Measurements from ENCODE around the gene KRT23.

Gene KRT23

GRCh38 chr17:40926341-40926740 lies 11.1 kb downstream of the KRT23 start:
- no peak for TF ChIP-seq ZNF24 (tag by site-specific recombination; IDR thresholded peaks at IDR 0.05)
- no peak for TF ChIP-seq ZNF701 (tag by site-specific recombination; IDR thresholded peaks at IDR 0.05)
- no peak for TF ChIP-seq ZNF18 (tag by site-specific recombination; IDR thresholded peaks at IDR 0.05)
- TF ChIP-seq HIC1 (tag by site-specific recombination; IDR thresholded peaks at IDR 0.05) = no peak
- no peak for TF ChIP-seq ZNF792 (tag by site-specific recombination; IDR thresholded peaks at IDR 0.05)
- TF ChIP-seq ZNF335 (tag by site-specific recombination; conservative IDR thresholded peaks at IDR 0.05) = no peak
- TF ChIP-seq PRDM6 (tag by site-specific recombination; IDR thresholded peaks at IDR 0.05) = no peak
- no peak for TF ChIP-seq ZNF843 (tag by site-specific recombination; IDR thresholded peaks at IDR 0.05)
- TF ChIP-seq ZNF704 (tag by site-specific recombination; IDR thresholded peaks at IDR 0.05) = no peak
- no peak for TF ChIP-seq ZNF521 (tag by site-specific recombination; IDR thresholded peaks at IDR 0.05)
- no peak for TF ChIP-seq ZNF214 (tag by site-specific recombination; IDR thresholded peaks at IDR 0.05; ENCODE audit: borderline replicate concordance)
- TF ChIP-seq ZNF626 (tag by site-specific recombination; IDR thresholded peaks at IDR 0.05) = no peak
- no peak for TF ChIP-seq SCRT2 (tag by site-specific recombination; IDR thresholded peaks at IDR 0.05)
- no peak for TF ChIP-seq ZNF138 (tag by site-specific recombination; IDR thresholded peaks at IDR 0.05; ENCODE audit: borderline replicate concordance)
- TF ChIP-seq ZFP3 (tag by site-specific recombination; IDR thresholded peaks at IDR 0.05; ENCODE audit: low read depth) = no peak
- no peak for TF ChIP-seq PRDM2 (tag by site-specific recombination; IDR thresholded peaks at IDR 0.05; ENCODE audit: borderline replicate concordance)

More at GRCh38 chr17:40926341-40926740, 11.1 kb downstream of the KRT23 start:
- ChIA-PET POLR2A (no interaction called here), CTCF (interaction anchor here (1.4 kb wide), 1 partner anchor 737 kb away, joined by 4 read pairs; no protein-coding TSS in a partner anchor)
- Histone ChIP-seq H3K36me3 (ENCODE audit: control insufficient read depth in 2 of 2, insufficient read depth in 1 of 2, low read length in 2 of 2) (no peaks in the 10 kb centered on the region), H3K9me3 (ENCODE audit: control insufficient read depth, insufficient read depth, low read depth, low read length) (no peaks in the 10 kb centered on the region), H3K4me1 (ENCODE audit: control insufficient read depth, insufficient read depth, low read length) (no peaks in the 10 kb centered on the region), H3K27ac (ENCODE audit: extremely low read depth, low read depth, low read length) (no peak overlapping the region), H3K4me3 (ENCODE audit: low read depth, low read length) (no peak overlapping the region)

Measured in HEK293 (cell line).